Measurements from ENCODE around the gene PGRMC1. TPM values are rescaled to one million over a fixed set of nuclear protein-coding genes. Genes with fewer than 3 reads are reported as not detected.
"Not testable (repeated sequence)": the region's sequence is repeated elsewhere in the genome, so short reads cannot be mapped to it uniquely, and the experiment has no call there.

The PGRMC1 gene
- total RNA-seq, 1 donor: 60.3 TPM

DNA sequence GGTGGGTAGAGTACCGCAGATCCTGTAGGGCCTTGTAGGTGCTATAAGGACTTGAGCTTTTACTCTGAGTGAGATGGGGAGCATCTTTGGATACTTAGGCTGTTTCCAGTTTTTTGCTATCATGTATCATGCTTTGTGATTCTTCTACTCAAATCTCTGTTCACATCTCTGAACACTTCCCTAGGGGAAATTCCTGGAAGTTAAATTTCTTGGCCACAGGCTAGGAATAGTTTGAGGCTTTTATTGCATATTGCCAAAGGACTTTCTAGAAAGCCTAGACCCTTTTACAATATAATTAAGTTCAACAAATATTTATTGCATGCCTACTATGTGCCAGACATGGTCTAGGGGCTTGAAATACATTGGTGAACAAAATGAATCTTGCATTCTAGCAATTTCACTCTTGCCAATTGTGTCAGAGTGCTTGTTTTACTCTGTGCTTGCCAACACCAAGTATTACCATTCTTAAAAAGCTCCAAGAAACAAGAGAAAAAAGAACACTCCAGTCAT is 4.1 kb upstream of the PGRMC1 start:
- DNase-seq (ENCODE audit: low read depth in 2 of 3, low spot score in 2 of 3): no peak

DNA sequence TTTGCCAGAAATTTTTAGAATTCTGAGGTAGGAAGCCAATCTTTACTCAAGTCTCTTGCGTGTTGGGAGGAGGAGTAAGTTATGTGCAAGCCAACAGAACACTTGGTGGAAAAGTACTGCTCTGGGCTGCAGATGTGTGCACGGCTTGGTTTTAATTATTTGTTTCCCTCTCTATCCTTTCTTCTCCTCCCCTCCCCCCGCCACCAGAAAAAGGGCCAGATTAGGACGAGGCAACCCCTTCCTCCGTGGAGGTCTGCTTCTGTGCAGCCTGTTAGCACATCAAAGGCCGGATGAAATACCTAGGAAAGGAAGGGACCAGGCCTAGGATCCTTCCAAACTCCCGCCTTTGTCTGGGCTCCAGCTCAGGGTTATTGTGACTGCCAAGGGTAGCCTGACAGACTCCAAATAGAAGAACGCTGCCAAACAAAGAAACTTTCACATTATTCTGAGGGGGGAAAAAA is 1.0 kb upstream of the PGRMC1 start:
- DNase-seq (ENCODE audit: low read depth in 2 of 3, low spot score in 2 of 3): no peak

DNA sequence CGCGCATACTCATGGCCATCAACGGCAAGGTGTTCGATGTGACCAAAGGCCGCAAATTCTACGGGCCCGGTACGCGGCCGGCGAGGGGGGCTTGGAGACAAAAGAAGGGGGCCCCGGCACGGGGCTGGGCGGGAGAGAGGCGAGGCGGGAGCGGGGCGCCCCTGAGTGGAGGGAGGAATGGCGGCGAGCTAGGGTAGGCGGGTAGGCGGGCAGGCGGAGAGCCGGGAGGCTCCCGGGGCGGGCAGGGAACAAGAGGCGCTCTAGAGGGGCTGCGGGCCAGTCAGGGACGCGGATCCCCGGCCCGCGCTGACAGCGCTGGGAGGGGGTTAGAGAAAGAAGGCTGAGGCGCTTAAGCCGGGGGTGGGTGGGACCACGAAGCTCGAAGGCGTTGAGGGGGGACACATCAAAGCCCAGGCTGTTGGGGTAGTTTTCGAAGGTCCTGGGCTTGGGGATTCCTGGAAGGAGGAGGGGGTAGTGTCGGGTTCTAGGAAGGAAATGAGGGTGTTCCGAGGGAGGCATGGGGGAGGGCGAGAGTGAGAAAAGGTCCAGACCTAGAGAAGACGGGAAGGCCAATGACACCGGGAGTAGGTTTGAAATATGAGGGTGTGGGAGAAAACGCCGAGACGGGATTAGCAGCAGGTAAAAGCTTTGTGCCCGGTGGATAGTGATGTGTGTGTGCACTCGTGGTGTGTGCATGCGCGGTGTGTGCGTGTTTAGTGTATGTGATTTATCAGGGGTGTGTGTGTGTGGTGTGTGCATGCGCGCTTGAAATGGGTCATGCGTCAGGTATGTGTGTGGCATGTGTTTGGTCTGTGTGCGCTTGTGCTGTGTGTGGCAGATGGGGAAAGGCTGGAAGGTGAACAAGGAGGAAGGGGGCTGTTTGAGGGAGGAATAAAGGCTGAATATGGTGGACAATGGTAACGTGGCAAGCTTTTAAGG is 807 bp downstream of the PGRMC1 start:
- DNase-seq (ENCODE audit: low read depth in 2 of 3, low spot score in 2 of 3): peak in 2 of 3 donors; percentile 1 to 9

DNA sequence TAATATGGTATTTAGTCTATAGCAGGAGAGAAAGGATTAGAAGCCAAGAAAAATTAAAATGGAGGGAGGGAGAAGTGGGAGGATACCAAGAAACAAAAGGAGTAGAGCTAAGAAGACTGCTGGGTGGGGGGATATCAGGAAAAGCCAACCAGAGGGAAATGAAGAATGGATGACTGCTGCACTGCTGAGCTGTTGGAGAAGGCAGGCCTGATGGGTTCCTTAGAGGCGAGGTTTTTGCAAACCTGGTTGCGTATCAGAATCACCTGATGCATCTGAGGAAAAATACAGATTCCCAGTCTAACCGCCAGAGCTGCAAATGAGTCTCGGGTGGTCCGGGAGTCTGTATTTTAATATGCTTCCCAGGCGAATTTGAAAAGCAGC is 1.5 kb downstream of the PGRMC1 start:
- DNase-seq (ENCODE audit: low read depth in 2 of 3, low spot score in 2 of 3): no peak

- no peak for DNase-seq (ENCODE audit: low read depth in 2 of 3, low spot score in 2 of 3)
These were observed 2.5 kb downstream of the PGRMC1 start for GRCh38 chrX:119238557-119238956.

- DNase-seq (ENCODE audit: low read depth in 2 of 3, low spot score in 2 of 3): no peak
These were observed 4.3 kb downstream of the PGRMC1 start for GRCh38 chrX:119240356-119240755.

DNA sequence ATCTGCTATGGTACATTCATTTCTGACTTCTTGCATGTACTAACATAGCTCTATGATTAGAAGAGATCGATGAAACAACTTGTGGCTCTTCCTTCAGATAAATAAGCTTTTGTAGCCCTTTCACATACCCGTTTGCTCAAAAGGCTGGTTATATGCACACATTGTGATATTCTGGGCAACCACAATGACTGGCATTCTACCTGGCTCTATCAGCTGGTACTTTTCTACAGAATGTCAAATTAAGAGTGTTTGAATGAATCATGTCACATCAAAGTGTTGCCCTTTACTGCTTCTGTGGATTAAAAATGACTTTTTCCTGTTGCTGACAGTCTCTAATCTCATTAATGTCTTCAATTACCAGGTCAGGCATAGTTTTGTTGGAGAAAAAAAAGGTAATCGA is 11.6 kb downstream of the PGRMC1 start:
- no peak for DNase-seq (ENCODE audit: low read depth in 2 of 3, low spot score in 2 of 3)

GRCh38 chrX:119249891-119250290 is 13.8 kb downstream of the PGRMC1 start:
- no peak for DNase-seq (ENCODE audit: low read depth in 2 of 3, low spot score in 2 of 3)

- DNase-seq (ENCODE audit: low read depth in 2 of 3, low spot score in 2 of 3): no peak
These were observed 15.3 kb downstream of the PGRMC1 start for GRCh38 chrX:119251386-119251785.

DNA sequence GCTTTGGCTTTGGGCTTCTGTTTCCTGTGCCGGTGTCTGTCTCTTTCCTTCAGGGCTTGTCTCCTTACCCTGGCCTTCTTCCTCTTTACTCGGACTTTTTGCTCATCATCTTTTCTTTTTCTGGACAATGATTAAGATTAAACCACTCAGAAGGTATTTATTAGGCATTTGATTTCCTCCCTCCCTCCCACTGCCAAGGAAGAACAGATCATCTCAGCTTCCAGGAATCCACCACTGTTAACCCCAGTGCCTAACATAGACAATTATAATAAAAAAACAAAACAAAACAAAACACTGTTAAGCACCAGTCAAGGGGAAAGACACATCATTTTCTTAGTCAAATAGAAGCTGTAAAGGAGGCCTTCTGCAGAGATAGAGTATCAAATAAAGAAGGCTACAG is 16.6 kb downstream of the PGRMC1 start:
- DNase-seq (ENCODE audit: low read depth in 2 of 3, low spot score in 2 of 3): no peak

DNA sequence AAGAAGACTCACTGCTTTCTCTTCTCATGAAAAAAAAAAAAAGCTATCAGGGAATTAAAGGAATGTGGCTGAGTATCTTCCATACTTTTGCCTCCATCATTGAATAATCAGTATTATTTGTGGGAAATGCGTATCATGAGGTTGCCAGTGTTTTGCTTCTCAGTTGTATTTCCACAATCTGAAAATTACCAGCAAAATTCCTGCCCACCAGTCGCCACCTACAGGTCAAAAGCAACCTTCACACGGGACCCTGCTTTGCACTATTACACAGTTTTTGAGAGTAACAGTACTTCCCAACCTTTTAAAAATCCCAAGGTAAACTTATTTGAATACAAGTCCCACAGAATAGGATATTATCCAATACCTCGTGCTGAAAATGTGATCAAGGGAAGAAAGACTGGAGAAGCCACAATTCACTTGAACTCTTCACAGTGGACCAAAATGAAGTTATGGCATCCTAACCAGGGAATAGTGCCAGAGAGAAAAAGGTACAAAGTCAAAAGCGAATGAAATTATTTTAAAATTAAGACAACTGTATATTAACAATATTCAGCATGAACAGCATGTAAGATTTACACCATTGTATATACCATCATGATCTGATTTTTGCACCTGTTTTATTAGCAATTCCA is 30.4 kb downstream of the PGRMC1 start:
- DNase-seq (ENCODE audit: low read depth in 2 of 3, low spot score in 2 of 3): peak in 2 of 3 donors; percentile 2 to 16

DNA sequence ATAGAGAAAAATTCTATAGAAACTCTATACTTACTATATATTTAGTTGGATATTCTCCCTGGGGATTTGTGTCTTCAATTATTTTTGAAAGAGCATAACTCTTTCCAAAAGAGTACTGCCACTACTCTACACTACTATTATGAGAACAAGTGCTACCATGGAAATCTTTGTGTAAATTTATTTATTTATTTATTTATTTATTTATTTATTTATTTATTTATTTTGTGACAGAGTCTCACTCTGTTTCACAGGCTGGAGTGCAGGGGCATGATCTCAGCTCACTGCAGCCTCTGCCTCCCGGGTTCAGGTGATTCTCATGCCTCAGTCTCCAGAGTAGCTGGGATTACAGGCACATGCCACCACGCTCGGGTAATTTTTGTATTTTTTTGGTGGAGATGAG is 31.0 kb downstream of the PGRMC1 start:
- DNase-seq (ENCODE audit: low read depth in 2 of 3, low spot score in 2 of 3): not testable (repeated sequence)

DNA sequence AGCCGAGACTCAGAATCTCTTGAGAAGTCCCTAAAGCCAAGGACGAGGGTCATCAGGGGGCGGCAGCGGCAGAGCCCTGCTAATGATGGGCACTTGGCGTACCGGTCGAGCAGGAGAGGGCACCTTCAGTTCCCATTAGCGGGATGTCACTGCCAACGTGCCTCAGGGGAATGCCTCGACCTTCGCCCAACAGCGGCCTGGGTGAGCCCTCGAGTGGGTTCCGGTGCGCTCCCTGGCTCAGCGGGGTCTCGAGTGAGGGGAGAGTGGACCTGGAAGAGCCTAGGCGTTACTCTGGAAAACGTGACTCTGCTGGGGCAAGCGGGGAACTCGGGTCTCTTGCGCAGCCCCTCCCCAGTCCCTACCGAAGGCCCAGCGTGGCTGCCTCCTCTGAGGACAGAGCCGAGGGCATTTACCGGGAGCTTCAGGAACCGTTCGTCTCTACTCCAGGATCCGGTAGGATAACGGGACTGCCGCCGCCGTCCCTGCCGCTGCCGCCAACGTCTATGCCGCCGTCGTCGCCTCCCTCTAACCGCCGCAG is 36.9 kb downstream of the PGRMC1 start:
- no peak for DNase-seq (ENCODE audit: low read depth in 2 of 3, low spot score in 2 of 3)

GRCh38 chrX:119273420-119274192 is 37.5 kb downstream of the PGRMC1 start:
- peak; percentile 5 to 71 (median 61) for DNase-seq (ENCODE audit: low read depth in 2 of 3, low spot score in 2 of 3)

- not testable (repeated sequence) for DNase-seq (ENCODE audit: low read depth in 2 of 3, low spot score in 2 of 3)
These were observed 46.3 kb downstream of the PGRMC1 start for GRCh38 chrX:119282347-119282746.

- DNase-seq (ENCODE audit: low read depth in 2 of 3, low spot score in 2 of 3): no peak
These were observed 52.9 kb downstream of the PGRMC1 start for GRCh38 chrX:119288890-119289393.

DNA sequence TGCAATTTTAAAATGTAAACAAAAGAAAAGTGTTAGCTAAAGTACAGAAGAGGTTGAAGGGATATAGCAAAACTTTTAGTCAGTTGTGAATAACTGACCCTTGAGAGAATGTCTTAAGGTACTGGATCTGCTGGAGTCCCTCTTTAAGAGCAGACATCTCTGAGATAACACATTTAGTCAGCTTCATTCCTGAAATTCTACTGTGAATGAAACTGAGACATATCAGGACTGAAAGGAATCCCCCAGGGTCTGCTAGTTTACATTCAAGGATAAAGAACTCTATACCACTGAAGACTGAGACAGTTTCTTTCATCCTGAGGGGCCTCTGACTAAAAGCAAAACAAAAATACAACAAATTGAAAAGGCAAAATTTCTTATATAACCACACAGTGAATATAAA is 54.4 kb downstream of the PGRMC1 start:
- DNase-seq (ENCODE audit: low read depth in 2 of 3, low spot score in 2 of 3): no peak

DNA sequence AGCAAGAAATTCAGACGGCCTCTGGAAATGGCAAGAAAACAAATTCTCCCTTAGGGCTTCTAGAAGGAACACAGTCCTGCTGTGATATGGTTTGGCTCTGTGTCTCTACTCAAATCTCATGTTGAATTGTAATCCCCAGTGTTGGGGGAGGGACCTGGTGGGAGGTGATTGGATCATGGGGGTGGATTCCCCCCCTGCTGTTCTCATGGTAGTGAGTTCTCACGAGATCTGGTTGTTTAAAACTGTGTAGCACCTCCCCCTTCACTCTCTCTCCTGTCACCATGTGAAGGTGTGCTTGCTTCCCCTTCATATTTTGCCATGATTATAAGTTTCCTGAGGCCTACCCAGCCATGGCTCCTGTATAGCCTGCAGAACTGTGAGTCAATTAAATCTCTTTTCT is 55.2 kb downstream of the PGRMC1 start:
- not testable (repeated sequence) for DNase-seq (ENCODE audit: low read depth in 2 of 3, low spot score in 2 of 3)

GRCh38 chrX:119292445-119292844 is 56.4 kb downstream of the PGRMC1 start:
- peak in 1 of 3 donors; percentile 9 for DNase-seq (ENCODE audit: low read depth in 2 of 3, low spot score in 2 of 3)

Data from hematopoietic multipotent progenitor cell (in vitro differentiated cells).